ENCODE results near the gene GATA2.

Gene GATA2

DNA sequence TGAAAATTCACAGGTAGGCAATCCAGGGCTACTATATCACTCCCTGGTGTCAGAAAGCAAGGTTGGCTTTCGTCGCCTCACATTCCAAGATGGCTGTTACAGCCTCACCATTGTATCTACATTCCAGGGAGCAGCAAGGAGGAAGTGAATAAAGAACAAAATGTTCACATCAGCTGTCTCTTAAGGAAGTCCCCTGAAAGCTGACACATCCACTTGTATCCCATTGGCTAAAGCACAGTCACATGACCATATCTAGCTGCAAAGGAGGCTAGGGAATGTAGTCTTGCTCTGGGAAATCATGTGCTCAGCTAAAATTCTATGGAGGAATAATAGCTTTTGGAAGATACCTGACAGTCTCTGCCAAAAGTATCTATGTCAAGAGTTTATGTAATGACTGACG, 12.8 kb upstream of the GATA2 start:
- TF ChIP-seq, protein P1, sequence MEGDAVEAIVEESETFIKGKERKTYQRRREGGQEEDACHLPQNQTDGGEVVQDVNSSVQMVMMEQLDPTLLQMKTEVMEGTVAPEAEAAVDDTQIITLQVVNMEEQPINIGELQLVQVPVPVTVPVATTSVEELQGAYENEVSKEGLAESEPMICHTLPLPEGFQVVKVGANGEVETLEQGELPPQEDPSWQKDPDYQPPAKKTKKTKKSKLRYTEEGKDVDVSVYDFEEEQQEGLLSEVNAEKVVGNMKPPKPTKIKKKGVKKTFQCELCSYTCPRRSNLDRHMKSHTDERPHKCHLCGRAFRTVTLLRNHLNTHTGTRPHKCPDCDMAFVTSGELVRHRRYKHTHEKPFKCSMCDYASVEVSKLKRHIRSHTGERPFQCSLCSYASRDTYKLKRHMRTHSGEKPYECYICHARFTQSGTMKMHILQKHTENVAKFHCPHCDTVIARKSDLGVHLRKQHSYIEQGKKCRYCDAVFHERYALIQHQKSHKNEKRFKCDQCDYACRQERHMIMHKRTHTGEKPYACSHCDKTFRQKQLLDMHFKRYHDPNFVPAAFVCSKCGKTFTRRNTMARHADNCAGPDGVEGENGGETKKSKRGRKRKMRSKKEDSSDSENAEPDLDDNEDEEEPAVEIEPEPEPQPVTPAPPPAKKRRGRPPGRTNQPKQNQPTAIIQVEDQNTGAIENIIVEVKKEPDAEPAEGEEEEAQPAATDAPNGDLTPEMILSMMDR (IDR thresholded peaks at IDR 0.05): no peak
- H3K27me3 ChIP-seq (ENCODE audit: control insufficient read depth, insufficient read depth, low read length): no peaks in the 10 kb centered on the region
- H3K4me2 ChIP-seq (ENCODE audit: low read length): no peak overlapping the region
- no peak overlapping the region for H2AFZ ChIP-seq
- H3K9me3 ChIP-seq (ENCODE audit: control insufficient read depth, low read length): no peaks in the 10 kb centered on the region
- H3K9ac ChIP-seq: no peak overlapping the region
- no peaks in the 10 kb centered on the region for H3K36me3 ChIP-seq (ENCODE audit: control insufficient read depth, insufficient read depth, low read length)
- no peak overlapping the region for H3K4me3 ChIP-seq (ENCODE audit: low read depth, low read length)
- H3K4me1 ChIP-seq: no peaks in the 10 kb centered on the region
- H3K79me2 ChIP-seq: no peaks in the 10 kb centered on the region
- H3K27ac ChIP-seq: no peak overlapping the region

DNA sequence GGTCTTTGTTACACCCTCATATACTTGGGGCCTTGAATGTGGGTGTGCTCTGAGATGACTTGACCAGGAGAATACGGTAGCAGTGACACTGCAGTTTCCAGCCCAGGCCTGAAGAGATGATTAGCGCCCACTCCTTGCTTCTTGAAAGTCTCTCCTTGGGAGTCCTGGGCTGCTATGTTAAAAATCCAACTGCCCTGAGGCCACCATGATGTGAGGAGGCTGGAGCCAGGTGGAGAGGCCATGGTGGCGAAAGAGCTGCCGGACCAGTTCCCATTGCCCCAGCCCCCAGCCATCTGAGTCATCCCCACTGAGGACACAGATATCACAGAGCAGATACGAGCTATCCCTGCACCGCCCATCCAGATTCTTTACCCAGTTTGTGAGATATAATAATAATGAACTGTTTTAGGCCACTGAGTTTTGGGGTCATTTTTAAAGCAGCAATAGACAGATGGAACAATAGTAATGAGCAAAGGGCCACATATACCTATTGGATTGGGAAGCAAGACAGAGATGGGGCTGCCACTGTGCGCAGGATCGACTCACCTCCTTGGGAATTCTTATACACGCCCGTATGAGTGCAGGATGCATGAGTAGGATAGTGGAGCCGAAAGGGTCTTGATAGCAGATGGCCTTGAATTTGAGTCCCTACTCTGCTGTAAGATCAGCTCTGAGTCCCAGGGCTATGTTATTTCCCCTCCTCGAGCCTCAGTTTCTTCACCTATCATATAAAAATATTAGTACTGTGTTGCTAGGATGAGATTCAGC, 12.1 kb upstream of the GATA2 start:
- Histone ChIP-seq H3K9me3 (ENCODE audit: control insufficient read depth, low read length) (no peaks in the 10 kb centered on the region), H3K27me3 (ENCODE audit: control insufficient read depth, insufficient read depth, low read length) (no peaks in the 10 kb centered on the region), H3K4me1 (no peaks in the 10 kb centered on the region), H3K79me2 (no peaks in the 10 kb centered on the region), H3K4me3 (ENCODE audit: low read depth, low read length) (no peak overlapping the region), H2AFZ (no peak overlapping the region), H3K9ac (no peak overlapping the region), H3K36me3 (ENCODE audit: control insufficient read depth, insufficient read depth, low read length) (no peaks in the 10 kb centered on the region), H3K4me2 (ENCODE audit: low read length) (no peak overlapping the region), H3K27ac (no peak overlapping the region)
- TF ChIP-seq, protein P1 (IDR thresholded peaks at IDR 0.05): no peak

DNA sequence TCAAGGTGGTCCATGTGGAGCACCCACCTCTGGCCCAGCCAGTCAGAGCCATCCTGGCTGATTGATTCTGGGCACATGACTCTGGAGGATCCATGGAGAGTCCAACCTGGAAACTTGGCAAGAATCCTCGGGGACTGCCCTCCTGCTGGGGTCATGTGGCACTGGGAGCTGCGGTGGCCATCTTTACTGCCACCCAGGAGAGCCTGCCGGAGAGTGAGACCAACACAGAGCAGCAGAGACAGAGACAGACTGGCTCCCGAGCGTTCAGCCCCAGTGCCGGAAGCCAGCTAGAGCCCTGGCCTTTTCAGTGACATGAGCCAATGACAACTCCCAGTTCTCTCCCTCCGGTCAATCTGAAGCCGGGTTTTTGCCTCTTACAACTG, 11.5 kb upstream of the GATA2 start:
- Histone ChIP-seq H3K27me3 (ENCODE audit: control insufficient read depth, insufficient read depth, low read length) (no peaks in the 10 kb centered on the region), H3K4me2 (ENCODE audit: low read length) (no peak overlapping the region), H3K79me2 (no peaks in the 10 kb centered on the region), H3K27ac (no peak overlapping the region), H3K36me3 (ENCODE audit: control insufficient read depth, insufficient read depth, low read length) (no peaks in the 10 kb centered on the region), H3K9me3 (ENCODE audit: control insufficient read depth, low read length) (no peaks in the 10 kb centered on the region), H3K4me1 (no peaks in the 10 kb centered on the region), H2AFZ (no peak overlapping the region), H3K4me3 (ENCODE audit: low read depth, low read length) (no peak overlapping the region), H3K9ac (no peak overlapping the region)
- TF ChIP-seq, protein P1 (IDR thresholded peaks at IDR 0.05): no peak

DNA sequence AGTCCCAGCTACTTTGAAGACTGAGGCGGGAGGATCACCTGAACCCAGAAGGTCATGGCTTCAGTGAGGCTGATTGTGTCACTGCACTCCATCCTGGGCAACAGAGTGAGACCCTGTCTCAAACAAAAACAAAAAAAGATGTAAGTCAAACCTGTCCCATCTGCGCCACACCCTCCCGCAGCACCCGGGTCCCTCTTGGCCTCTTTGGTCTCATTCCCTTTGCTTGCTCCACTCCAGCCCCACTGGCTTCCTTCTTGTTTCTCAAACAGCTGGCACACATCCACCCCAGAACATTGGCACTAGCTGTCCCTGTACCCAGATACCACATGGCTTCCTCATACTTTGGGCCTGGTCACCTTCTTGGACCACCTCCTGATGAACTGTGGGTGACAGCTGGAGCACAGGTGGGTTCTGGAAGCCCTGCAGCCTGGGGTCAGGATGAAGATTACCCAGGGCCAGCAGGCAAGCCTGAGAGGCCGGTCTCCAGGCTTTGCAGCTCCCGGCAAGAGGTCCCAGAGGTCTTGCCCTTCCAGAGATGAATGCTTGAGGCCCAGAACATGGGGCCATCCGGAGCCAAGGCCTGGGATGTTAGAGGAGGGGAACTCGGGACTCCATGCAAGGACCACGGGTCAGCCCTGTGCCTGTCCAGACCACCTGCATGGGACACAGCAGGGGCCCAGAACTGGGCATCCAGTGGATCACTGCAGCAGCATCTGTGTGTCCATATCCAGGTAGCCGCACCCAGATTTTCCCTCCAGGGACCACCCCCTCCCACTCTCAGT, 10.9 kb upstream of the GATA2 start:
- Histone ChIP-seq H3K27ac (no peak overlapping the region), H3K4me2 (ENCODE audit: low read length) (no peak overlapping the region), H3K79me2 (no peaks in the 10 kb centered on the region), H3K4me3 (ENCODE audit: low read depth, low read length) (no peak overlapping the region), H2AFZ (no peak overlapping the region), H3K9me3 (ENCODE audit: control insufficient read depth, low read length) (no peaks in the 10 kb centered on the region), H3K4me1 (no peaks in the 10 kb centered on the region), H3K9ac (no peak overlapping the region), H3K27me3 (ENCODE audit: control insufficient read depth, insufficient read depth, low read length) (no peaks in the 10 kb centered on the region), H3K36me3 (ENCODE audit: control insufficient read depth, insufficient read depth, low read length) (no peaks in the 10 kb centered on the region)
- TF ChIP-seq, protein P1 (IDR thresholded peaks at IDR 0.05): no peak
